Neural crest cell (in vitro differentiated cells): ENCODE results near the gene REG4. TPM values are rescaled to one million over a fixed set of nuclear protein-coding genes. Genes with fewer than 3 reads are reported as not detected.

Experiments used
- DNase-seq: peaks from one replicate; pipeline ENCODE4 v3.0.0; 2021; ENCODE audit warnings: low read depth, mixed read lengths, low spot score
- H3K27ac Mint-ChIP-seq: one replicate; pipeline ENCODE4 v1.8.0; 2021; ENCODE audit warnings: mild to moderate bottlenecking, mixed read lengths; ENCODE audit not compliant: unreplicated experiment
- H3K27me3 Mint-ChIP-seq: 2 replicates; pipeline ENCODE4 v1.8.0; 2021; ENCODE audit warnings: low read depth, mild to moderate bottlenecking, mixed read lengths
- H3K36me3 Mint-ChIP-seq: 2 replicates; pipeline ENCODE4 v1.8.0; 2021; ENCODE audit warnings: low read depth, mild to moderate bottlenecking, mixed read lengths
- H3K4me1 Mint-ChIP-seq: 2 replicates; pipeline ENCODE4 v1.8.0; 2021; ENCODE audit warnings: mixed read lengths
- H3K4me3 Mint-ChIP-seq: one replicate; pipeline ENCODE4 v1.8.0; 2021; ENCODE audit warnings: mild to moderate bottlenecking, mixed read lengths
- H3K9me3 Mint-ChIP-seq: 2 replicates; pipeline ENCODE4 v1.8.0; 2021; ENCODE audit warnings: mixed read lengths
- CTCF ChIP-seq: fragments of 200-600 bp; sonication (generic); conservative IDR thresholded peaks from 2 replicates; pipeline ENCODE4 v1.5.0; 2021; ENCODE audit warnings: antibody characterized with exemption, mild to moderate bottlenecking
- total RNA-seq: library from RNA; stranded (reverse); gene quantifications from 2 replicates; pipeline ENCODE4 v1.2.1, GENCODE V29; 2021

Gene REG4
- total RNA-seq, 1 donor from 2014 or later, result not detected

GRCh38 chr1:119778359-119778758, 32.9 kb downstream of the REG4 start:
- TF ChIP-seq CTCF, result no peak
- no peak overlapping the region for H3K4me3 Mint-ChIP-seq
- no peak overlapping the region for H3K27ac Mint-ChIP-seq
- no peaks in the 10 kb centered on the region for H3K27me3 Mint-ChIP-seq
- H3K9me3 Mint-ChIP-seq, result no peaks in the 10 kb centered on the region
- DNase-seq, result no peak
- no peaks in the 10 kb centered on the region for H3K36me3 Mint-ChIP-seq
- peaks cover 13% of the 10 kb centered on the region for H3K4me1 Mint-ChIP-seq

GRCh38 chr1:119774746-119775490, 36.3 kb downstream of the REG4 start:
- Mint-ChIP-seq H3K4me1 (peaks cover 11% of the 10 kb centered on the region), H3K27me3 (no peaks in the 10 kb centered on the region), H3K27ac (no peak overlapping the region)

GRCh38 chr1:119773711-119774241, 37.5 kb downstream of the REG4 start:
- H3K27ac Mint-ChIP-seq, result no peak overlapping the region

More at GRCh38 chr1:119774746-119775490, 36.3 kb downstream of the REG4 start:
- Mint-ChIP-seq H3K36me3 (no peaks in the 10 kb centered on the region), H3K9me3 (no peaks in the 10 kb centered on the region), H3K4me3 (no peak overlapping the region)
- no peak for TF ChIP-seq CTCF
- DNase-seq, result no peak

GRCh38 chr1:119772298-119772697, 39.0 kb downstream of the REG4 start:
- H3K4me3 Mint-ChIP-seq, result no peak overlapping the region
- H3K27me3 Mint-ChIP-seq, result peaks cover 5% of the 10 kb centered on the region
- no peak for TF ChIP-seq CTCF
- peaks cover 6% of the 10 kb centered on the region for H3K4me1 Mint-ChIP-seq
- H3K36me3 Mint-ChIP-seq, result no peaks in the 10 kb centered on the region
- no peak overlapping the region for H3K27ac Mint-ChIP-seq
- no peak for DNase-seq
- H3K9me3 Mint-ChIP-seq, result no peaks in the 10 kb centered on the region

More at GRCh38 chr1:119773711-119774241, 37.5 kb downstream of the REG4 start:
- H3K4me1 Mint-ChIP-seq, result peaks cover 6% of the 10 kb centered on the region
- H3K36me3 Mint-ChIP-seq, result no peaks in the 10 kb centered on the region
- DNase-seq, result no peak
- TF ChIP-seq CTCF, result no peak
- H3K4me3 Mint-ChIP-seq, result no peak overlapping the region
- peaks cover 4% of the 10 kb centered on the region for H3K27me3 Mint-ChIP-seq
- H3K9me3 Mint-ChIP-seq, result no peaks in the 10 kb centered on the region

- peaks cover 6% of the 10 kb centered on the region for H3K4me1 Mint-ChIP-seq
- no peak overlapping the region for H3K27ac Mint-ChIP-seq
- H3K9me3 Mint-ChIP-seq, result no peaks in the 10 kb centered on the region
- no peak overlapping the region for H3K4me3 Mint-ChIP-seq
- H3K36me3 Mint-ChIP-seq, result no peaks in the 10 kb centered on the region
- no peak for DNase-seq
- peaks cover 10% of the 10 kb centered on the region for H3K27me3 Mint-ChIP-seq
- TF ChIP-seq CTCF, result no peak
Observed at GRCh38 chr1:119771770-119772169, 39.5 kb downstream of the REG4 start.
